PC-9 (cell line): Measurements from ENCODE around the gene CLDN14.

Experiments used
- EZH2 ChIP-seq: fragments of 200-600 bp; sonication (generic); IDR thresholded peaks from 2 replicates; pipeline ENCODE4 v1.8.0; 2017; ENCODE audit warnings: antibody characterized with exemption, low read depth
- TF ChIP-seq, protein P1 (sequence below): fragments of 200-600 bp; sonication (generic); conservative IDR thresholded peaks from 2 replicates; pipeline ENCODE4 v1.6.1; 2017; ENCODE audit warnings: mixed run types, antibody characterized with exemption, mild to moderate bottlenecking, moderate library complexity

DNA sequence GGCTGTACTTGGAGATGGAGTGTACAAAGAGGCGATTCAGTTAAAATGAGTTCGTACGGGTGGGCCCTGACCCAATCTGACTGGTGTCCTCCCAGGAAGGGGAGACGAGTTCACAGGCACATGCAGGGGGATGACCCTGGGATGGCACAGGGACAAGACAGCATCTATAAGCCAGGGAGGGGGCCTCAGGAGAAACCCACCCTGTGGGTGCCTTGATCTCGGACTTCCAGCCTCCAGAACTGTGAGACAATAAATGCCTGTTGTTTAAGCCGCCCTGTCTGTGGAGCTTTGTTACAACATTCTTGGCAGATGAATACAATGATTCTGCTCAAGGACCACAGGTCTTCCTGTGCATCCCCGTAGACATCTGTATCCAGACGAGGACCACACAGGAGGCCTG, 14.6 kb upstream of the CLDN14 start:
- TF ChIP-seq, protein P1, sequence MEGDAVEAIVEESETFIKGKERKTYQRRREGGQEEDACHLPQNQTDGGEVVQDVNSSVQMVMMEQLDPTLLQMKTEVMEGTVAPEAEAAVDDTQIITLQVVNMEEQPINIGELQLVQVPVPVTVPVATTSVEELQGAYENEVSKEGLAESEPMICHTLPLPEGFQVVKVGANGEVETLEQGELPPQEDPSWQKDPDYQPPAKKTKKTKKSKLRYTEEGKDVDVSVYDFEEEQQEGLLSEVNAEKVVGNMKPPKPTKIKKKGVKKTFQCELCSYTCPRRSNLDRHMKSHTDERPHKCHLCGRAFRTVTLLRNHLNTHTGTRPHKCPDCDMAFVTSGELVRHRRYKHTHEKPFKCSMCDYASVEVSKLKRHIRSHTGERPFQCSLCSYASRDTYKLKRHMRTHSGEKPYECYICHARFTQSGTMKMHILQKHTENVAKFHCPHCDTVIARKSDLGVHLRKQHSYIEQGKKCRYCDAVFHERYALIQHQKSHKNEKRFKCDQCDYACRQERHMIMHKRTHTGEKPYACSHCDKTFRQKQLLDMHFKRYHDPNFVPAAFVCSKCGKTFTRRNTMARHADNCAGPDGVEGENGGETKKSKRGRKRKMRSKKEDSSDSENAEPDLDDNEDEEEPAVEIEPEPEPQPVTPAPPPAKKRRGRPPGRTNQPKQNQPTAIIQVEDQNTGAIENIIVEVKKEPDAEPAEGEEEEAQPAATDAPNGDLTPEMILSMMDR, result no peak
- TF ChIP-seq EZH2, result no peak
